Cerebellar cortex (tissue), 1 donor: ENCODE data around the gene FEV.
A peak's percentile ranks its signal among the peaks of the same experiment; 100 is the strongest.
"Not testable (repeated sequence)": the region's sequence is repeated elsewhere in the genome, so short reads cannot be mapped to it uniquely, and the experiment has no call there.

ENCODE experiments used
- DNase-seq: peaks from one replicate; pipeline ENCODE4 v3.0.0-alpha.2; 2015; ENCODE audit warnings: low spot score

Gene FEV

GRCh38 chr2:218975060-218975777 is 9.8 kb downstream of the FEV start:
- DNase-seq: no peak

DNA sequence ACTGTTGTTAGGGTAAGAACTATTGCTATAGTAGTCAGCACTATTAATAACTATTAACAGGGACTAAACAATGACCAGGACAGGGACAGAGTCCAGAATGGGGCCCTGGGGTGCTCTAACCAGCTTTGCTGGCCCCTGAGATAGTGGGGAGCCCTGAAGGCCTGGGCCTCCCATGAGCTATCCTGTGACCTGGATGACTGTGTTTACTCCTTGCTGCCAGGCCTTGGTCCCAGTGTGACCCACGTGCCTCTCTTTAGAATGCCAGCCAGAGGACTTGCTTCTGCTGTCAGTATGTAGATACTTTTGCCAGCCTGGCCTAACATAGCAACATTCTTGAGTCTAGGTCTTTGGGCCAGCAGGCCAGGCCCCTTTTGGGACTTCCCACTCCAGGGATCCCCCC is 14.1 kb downstream of the FEV start:
- no peak for DNase-seq

- no peak for DNase-seq
These were observed 20.8 kb downstream of the FEV start for GRCh38 chr2:218964041-218964771.

GRCh38 chr2:218963601-218964000 is 21.4 kb downstream of the FEV start:
- no peak for DNase-seq

- DNase-seq: peak; percentile 96
These were observed 22.0 kb downstream of the FEV start for GRCh38 chr2:218962859-218963492.

GRCh38 chr2:218961651-218962570 is 23.1 kb downstream of the FEV start:
- no peak for DNase-seq

GRCh38 chr2:218961229-218961628 is 23.8 kb downstream of the FEV start:
- DNase-seq: peak; percentile 9

- peak; percentile 15 for DNase-seq
These were observed 24.4 kb downstream of the FEV start for GRCh38 chr2:218960309-218961165.

GRCh38 chr2:218959761-218960308 is 25.1 kb downstream of the FEV start:
- DNase-seq: peak; percentile 17

- peak; percentile 95 for DNase-seq
These were observed 25.7 kb downstream of the FEV start, which contains the start of gene CDK5R2 for GRCh38 chr2:218959141-218959731. CDK5R2 (plus strand) TSS chr2:218959666; CDS start chr2:218959821, 155 bp downstream.

GRCh38 chr2:218958276-218958675 is 26.7 kb downstream of the FEV start:
- no peak for DNase-seq

DNA sequence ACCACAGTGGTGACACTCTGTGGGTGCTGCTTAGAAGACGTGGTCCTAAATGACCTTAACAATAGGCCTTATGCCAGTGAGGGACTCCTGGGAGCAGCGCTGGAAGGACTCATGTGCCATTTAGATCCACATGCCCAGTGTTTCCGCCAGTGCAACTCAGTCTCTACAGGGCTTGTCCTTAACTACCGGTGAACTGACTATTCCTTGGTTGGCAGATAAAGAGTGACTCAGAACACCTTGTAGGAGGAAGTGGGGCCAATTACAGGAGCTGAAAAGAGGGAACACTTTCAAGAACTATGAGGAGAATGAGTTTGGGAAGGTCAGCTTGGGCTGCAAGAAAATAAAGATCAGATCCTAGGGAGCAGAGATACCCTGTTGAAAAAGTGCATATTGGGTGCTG is 27.3 kb downstream of the FEV start:
- no peak for DNase-seq

DNA sequence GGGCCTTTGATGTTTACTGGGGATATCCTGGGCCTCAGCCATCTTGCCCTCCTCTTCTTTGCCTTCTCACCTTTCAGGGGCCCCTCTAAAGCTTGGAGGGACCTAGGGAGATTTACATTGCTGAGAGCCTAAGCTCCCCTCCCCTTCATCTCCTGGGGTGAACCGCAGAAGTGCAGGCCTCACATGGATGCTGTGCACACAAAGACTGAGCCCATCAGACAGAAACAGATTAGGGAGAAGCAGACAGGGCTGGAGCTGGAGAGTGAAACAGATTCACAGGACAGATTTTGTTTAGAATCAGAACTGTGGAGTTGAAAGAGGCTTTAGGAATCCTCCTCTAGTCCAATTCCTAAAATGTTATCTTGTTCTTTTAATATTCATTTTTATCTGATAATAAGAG is 28.9 kb downstream of the FEV start:
- DNase-seq: no peak

- DNase-seq: no peak
These were observed 30.3 kb downstream of the FEV start for GRCh38 chr2:218954541-218955300.

GRCh38 chr2:218953366-218953954 is 31.5 kb downstream of the FEV start:
- DNase-seq: no peak

DNA sequence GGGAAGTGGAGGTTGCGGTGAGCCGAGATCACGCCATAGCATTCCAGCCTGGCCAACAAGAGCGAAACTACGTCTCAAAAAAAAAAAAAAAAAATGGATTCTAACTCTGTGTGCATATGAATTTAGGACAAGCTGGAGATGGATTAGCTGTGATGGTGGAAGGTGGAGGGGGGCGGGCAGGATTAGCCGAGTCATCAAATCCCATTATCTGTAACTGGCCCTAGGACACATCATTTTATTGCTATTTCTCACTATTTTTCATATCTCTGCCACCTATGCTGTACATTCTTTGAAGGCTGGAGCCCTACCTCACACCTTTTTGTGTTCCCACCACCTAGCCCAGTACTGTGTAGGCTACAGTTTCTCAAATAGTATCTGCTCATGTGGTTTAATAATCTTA is 32.8 kb downstream of the FEV start:
- no peak for DNase-seq

DNA sequence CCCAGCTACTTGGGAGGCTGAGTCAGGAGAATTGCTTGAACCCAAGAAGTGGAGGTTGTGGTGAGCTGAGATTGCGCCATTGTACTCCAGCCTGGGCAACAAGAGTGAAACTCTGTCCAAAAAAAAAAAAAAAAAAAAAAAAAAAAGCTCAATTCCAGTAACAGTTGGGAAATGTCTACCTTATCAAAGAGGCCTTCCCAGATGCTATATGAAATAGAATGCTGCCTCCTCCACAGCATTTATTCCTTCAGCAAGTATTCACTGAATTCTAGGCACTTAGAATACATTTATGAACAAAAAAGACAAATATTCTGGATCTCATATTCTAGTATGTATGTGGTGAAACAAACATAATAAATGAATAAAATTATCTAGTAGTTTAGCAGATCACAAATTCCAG is 38.4 kb downstream of the FEV start:
- no peak for DNase-seq

- DNase-seq: no peak
These were observed 40.1 kb downstream of the FEV start for GRCh38 chr2:218944759-218945404.

DNA sequence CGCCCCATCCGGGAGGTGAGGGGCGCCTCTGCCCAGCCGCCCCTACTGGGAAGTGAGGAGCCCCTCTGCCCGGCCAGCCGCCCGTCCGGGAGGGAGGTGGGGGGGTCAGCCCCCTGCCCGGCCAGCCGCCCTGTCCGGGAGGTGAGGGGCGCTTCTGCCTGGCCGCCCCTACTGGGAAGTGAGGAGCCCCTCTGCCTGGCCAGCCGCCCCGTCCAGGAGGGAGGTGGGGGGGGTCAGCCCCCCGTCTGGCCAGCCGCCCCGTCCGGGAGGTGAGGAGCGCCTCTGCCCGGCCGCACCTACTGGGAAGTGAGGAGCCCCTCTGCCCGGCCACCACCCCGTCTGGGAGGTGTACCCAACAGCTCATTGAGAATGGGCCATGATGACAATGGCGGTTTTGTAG is 53.2 kb downstream of the FEV start:
- not testable (repeated sequence) for DNase-seq
